SU-DHL-6 (cell line): ENCODE measurements around the gene SERPINB2.

Experiments used
- H2AFZ ChIP-seq: fragments of 200-600 bp; sonication (generic); 2 replicates; pipeline ENCODE4 v1.6.1; 2014; ENCODE audit warnings: low read depth, mild to moderate bottlenecking, moderate library complexity, mixed read lengths, antibody characterized with exemption, low read length; ENCODE audit not compliant: severe bottlenecking
- H3F3A ChIP-seq: fragments of 200-600 bp; shearing (Covaris generic); 2 replicates; pipeline ENCODE4 v1.6.0; 2016; ENCODE audit warnings: antibody characterized with exemption, mild to moderate bottlenecking; ENCODE audit not compliant: insufficient read depth
- H3K27ac ChIP-seq: fragments of 200-600 bp; sonication (generic); 2 replicates; pipeline ENCODE4 v1.5.1; 2016; ENCODE audit warnings: low read depth, mild to moderate bottlenecking, low read length, moderate library complexity, mixed read lengths
- H3K27me3 ChIP-seq: fragments of 200-600 bp; sonication (generic), shearing (Covaris generic); 2 replicates; pipeline ENCODE4 v1.6.0; 2014; ENCODE audit warnings: mild to moderate bottlenecking, low read length
- H3K36me3 ChIP-seq: fragments of 200-600 bp; sonication (generic); 2 replicates; pipeline ENCODE4 v1.6.1; 2014; ENCODE audit warnings: mild to moderate bottlenecking, low read length, mixed read lengths
- H3K4me2 ChIP-seq: fragments of 300-600, 200-600 bp; shearing (Covaris generic), sonication (generic); 2 replicates; pipeline ENCODE4 v1.6.0; 2014; ENCODE audit warnings: low read length, low read depth, mild to moderate bottlenecking; ENCODE audit not compliant: poor library complexity, severe bottlenecking
- H3K4me3 ChIP-seq: fragments of 200-600 bp; sonication (generic); 2 replicates; pipeline ENCODE4 v1.5.1; 2014; ENCODE audit warnings: antibody characterized with exemption, low read length, mild to moderate bottlenecking, mixed read lengths; ENCODE audit not compliant: insufficient read depth, poor library complexity, severe bottlenecking
- H3K79me2 ChIP-seq: fragments of 200-600 bp; sonication (generic); 2 replicates; pipeline ENCODE4 v1.6.1; 2014; ENCODE audit warnings: mild to moderate bottlenecking, low read length, moderate library complexity; ENCODE audit not compliant: insufficient read depth
- H3K9ac ChIP-seq: fragments of 200-600 bp; sonication (generic); 2 replicates; pipeline ENCODE4 v1.7.0; 2014; ENCODE audit warnings: mild to moderate bottlenecking, low read length
- H3K9me2 ChIP-seq: fragments of 200-600 bp; sonication (generic); replicated peaks from 2 replicates; pipeline ENCODE4 v1.6.1; 2014; ENCODE audit warnings: low read length; ENCODE audit not compliant: insufficient read depth
- H3K9me3 ChIP-seq: fragments of 200-600 bp; sonication (generic); 2 replicates; pipeline ENCODE4 v1.6.1; 2014; ENCODE audit warnings: low read length, mixed read lengths; ENCODE audit not compliant: insufficient read depth
- H4K20me1 ChIP-seq: fragments of 200-600 bp; sonication (generic); 2 replicates; pipeline ENCODE4 v1.6.1; 2014; ENCODE audit warnings: low read depth, mild to moderate bottlenecking, antibody characterized with exemption, low read length, moderate library complexity, mixed read lengths
- CTCF ChIP-seq: fragments of 200-600 bp; sonication (generic); IDR thresholded peaks from one replicate; pipeline ENCODE4 v1.5.1; 2017; ENCODE audit warnings: antibody characterized with exemption, mild to moderate bottlenecking, low read length, moderate library complexity; ENCODE audit not compliant: insufficient read depth, poor library complexity, severe bottlenecking
- EZH2phosphoT487 ChIP-seq: fragments of 200-600 bp; sonication (generic), shearing (Covaris generic); conservative IDR thresholded peaks from 2 replicates; pipeline ENCODE4 v1.6.1; 2018; ENCODE audit warnings: mild to moderate bottlenecking, antibody characterized with exemption, low read length, moderate library complexity, mixed read lengths

Gene SERPINB2

GRCh38 chr18:63858456-63858855 lies 29.0 kb upstream of the SERPINB2 start:
- no peaks in the 10 kb centered on the region for H3K79me2 ChIP-seq
- no peaks in the 10 kb centered on the region for H3K9me3 ChIP-seq
- no peak overlapping the region for H3K4me3 ChIP-seq
- peaks cover 2% of the 10 kb centered on the region; the same call in 1 of the 2 replicates for H3K27me3 ChIP-seq
- H4K20me1 ChIP-seq: no peaks in the 10 kb centered on the region
- no peak for TF ChIP-seq EZH2phosphoT487
- TF ChIP-seq CTCF: no peak
- no peak overlapping the region for H3K9ac ChIP-seq
- no peak overlapping the region for H3K4me2 ChIP-seq
- H3F3A ChIP-seq: no peaks in the 10 kb centered on the region
- H3K36me3 ChIP-seq: no peaks in the 10 kb centered on the region
- no peak overlapping the region for H2AFZ ChIP-seq
- no peak overlapping the region for H3K27ac ChIP-seq
- H3K9me2 ChIP-seq: no peaks in the 10 kb centered on the region

- Histone ChIP-seq H3K4me3 (no peak overlapping the region), H3K27ac (no peak overlapping the region), H3K36me3 (no peaks in the 10 kb centered on the region), H3K27me3 (peaks cover 2% of the 10 kb centered on the region; the same call in 1 of the 2 replicates), H3K9ac (no peak overlapping the region), H4K20me1 (no peaks in the 10 kb centered on the region), H3K79me2 (no peaks in the 10 kb centered on the region), H3K9me3 (no peaks in the 10 kb centered on the region), H3F3A (no peaks in the 10 kb centered on the region), H3K4me2 (no peak overlapping the region), H3K9me2 (no peaks in the 10 kb centered on the region), H2AFZ (no peak overlapping the region)
- no peak for TF ChIP-seq CTCF
- no peak for TF ChIP-seq EZH2phosphoT487
Measured at GRCh38 chr18:63859781-63860475, 27.6 kb upstream of the SERPINB2 start.

- Histone ChIP-seq H3K36me3 (no peaks in the 10 kb centered on the region), H3K79me2 (no peaks in the 10 kb centered on the region), H3K27ac (no peak overlapping the region), H3K4me2 (no peak overlapping the region), H3K9me2 (no peaks in the 10 kb centered on the region), H2AFZ (no peak overlapping the region), H3K4me3 (no peak overlapping the region), H3F3A (no peaks in the 10 kb centered on the region), H3K9me3 (no peaks in the 10 kb centered on the region), H4K20me1 (no peaks in the 10 kb centered on the region), H3K9ac (no peak overlapping the region), H3K27me3 (peaks cover 2% of the 10 kb centered on the region; the same call in 1 of the 2 replicates)
- TF ChIP-seq EZH2phosphoT487 (no peak), CTCF (no peak)
Measured at GRCh38 chr18:63860531-63860930, 27.0 kb upstream of the SERPINB2 start.
